CD14-positive monocyte (primary cell): ENCODE results near the gene SLC25A40. TPM values are rescaled to one million over a fixed set of nuclear protein-coding genes. Genes with fewer than 3 reads are reported as not detected.
A peak's percentile ranks its signal among the peaks of the same experiment; 100 is the strongest.
"Not testable (repeated sequence)": the region's sequence is repeated elsewhere in the genome, so short reads cannot be mapped to it uniquely, and the experiment has no call there.

Experiments
- DNase-seq, 3 donors: peaks; one replicate each; pipeline ENCODE4 v3.0.0-alpha.2; 2011 to 2022
- H2AFZ ChIP-seq: 2 replicates; pipeline ENCODE4 v1.6.0; 2012; ENCODE audit warnings: mild to moderate bottlenecking, low read depth, low read length, inconsistent platforms; ENCODE audit not compliant: insufficient read depth, poor library complexity, severe bottlenecking
- H3K27ac ChIP-seq, 2 donors: 1 replicate in 1 of 2; 2 replicates in 1 of 2; pipeline ENCODE4 v1.5.1; 2012 to 2013; ENCODE audit warnings: low read length in 2 of 2, control low read depth in 1 of 2, inconsistent platforms in 1 of 2, low read depth in 1 of 2, mild to moderate bottlenecking in 1 of 2
- H3K27me3 ChIP-seq, 2 donors: one replicate each; pipeline versions ENCODE4 v1.6.0 to v1.6.1; 2011 to 2013; ENCODE audit warnings: low read length in 2 of 2; ENCODE audit not compliant: control insufficient read depth in 2 of 2, insufficient read depth in 2 of 2
- H3K36me3 ChIP-seq, 2 donors: replicated peaks in 1 of 2; 1 replicate in 1 of 2; 2 replicates in 1 of 2; pipeline versions ENCODE4 v1.5.1 to v1.6.1; 2012 to 2013; ENCODE audit warnings: low read length in 2 of 2, control low read depth in 1 of 2, inconsistent platforms in 1 of 2, mild to moderate bottlenecking in 1 of 2; ENCODE audit not compliant: insufficient read depth in 2 of 2, control insufficient read depth in 1 of 2
- H3K4me1 ChIP-seq, 2 donors: 1 replicate in 1 of 2; 2 replicates in 1 of 2; pipeline versions ENCODE4 v1.5.1 to v1.6.1; 2012 to 2013; ENCODE audit warnings: low read length in 2 of 2, control low read depth in 1 of 2, inconsistent platforms in 1 of 2, mild to moderate bottlenecking in 1 of 2, moderate library complexity in 1 of 2; ENCODE audit not compliant: insufficient read depth in 2 of 2, control insufficient read depth in 1 of 2
- H3K4me2 ChIP-seq: replicated peaks from 2 replicates; pipeline ENCODE3; 2012; ENCODE audit warnings: low read length, moderate library complexity, mild to moderate bottlenecking; ENCODE audit not compliant: poor library complexity, severe bottlenecking; ENCODE audit errors: extremely low read depth
- H3K4me3 ChIP-seq, 3 experiments: fragments of 200-600 bp in 1 of 3; sonication (generic) in 1 of 3; replicated peaks in 1 of 3; 1 replicate in 2 of 3; 2 replicates in 1 of 3; pipeline ENCODE4 v1.5.1; 2011 to 2013; ENCODE audit warnings: low read length in 3 of 3, mild to moderate bottlenecking in 3 of 3, control low read depth in 2 of 3, low read depth in 2 of 3, inconsistent platforms in 1 of 3, moderate library complexity in 1 of 3
- H3K79me2 ChIP-seq: 2 replicates; pipeline ENCODE4 v1.6.0; 2012; ENCODE audit warnings: mild to moderate bottlenecking, control low read depth, inconsistent platforms, low read length, moderate library complexity; ENCODE audit not compliant: insufficient read depth
- H3K9ac ChIP-seq: 2 replicates; pipeline ENCODE4 v1.6.0; 2017; ENCODE audit warnings: low read length, mild to moderate bottlenecking; ENCODE audit not compliant: insufficient read depth, poor library complexity, severe bottlenecking
- H3K9me3 ChIP-seq, 2 donors: replicated peaks in 1 of 2; 1 replicate in 1 of 2; 2 replicates in 1 of 2; pipeline versions ENCODE4 v1.5.1 to v1.6.1; 2012 to 2013; ENCODE audit warnings: low read length in 2 of 2, control low read depth in 1 of 2; ENCODE audit not compliant: control insufficient read depth in 1 of 2, insufficient read depth in 1 of 2
- H4K20me1 ChIP-seq: 2 replicates; pipeline ENCODE4 v1.6.0; 2012; ENCODE audit warnings: mild to moderate bottlenecking, low read length, control low read depth, moderate library complexity; ENCODE audit not compliant: insufficient read depth
- H3K27ac Mint-ChIP-seq, 7 donors: one replicate each; pipeline ENCODE4 v1.8.0; 2020; ENCODE audit warnings: mild to moderate bottlenecking in 7 of 7, mixed read lengths in 7 of 7, moderate library complexity in 6 of 7, inconsistent platforms in 2 of 7
- H3K27me3 Mint-ChIP-seq, 3 donors: one replicate each; pipeline ENCODE4 v1.8.0; 2021 to 2022; ENCODE audit warnings: low read depth in 3 of 3, mild to moderate bottlenecking in 3 of 3, mixed read lengths in 3 of 3, moderate library complexity in 3 of 3, inconsistent platforms in 1 of 3
- H3K36me3 Mint-ChIP-seq, 2 donors: one replicate each; pipeline ENCODE4 v1.8.0; 2020; ENCODE audit warnings: mixed read lengths in 2 of 2, inconsistent platforms in 1 of 2, mild to moderate bottlenecking in 1 of 2
- H3K4me1 Mint-ChIP-seq: one replicate; pipeline ENCODE4 v1.8.0; 2020; ENCODE audit warnings: mild to moderate bottlenecking, mixed read lengths
- H3K4me3 Mint-ChIP-seq, 2 donors: one replicate each; pipeline ENCODE4 v1.8.0; 2020; ENCODE audit warnings: mild to moderate bottlenecking in 2 of 2, mixed read lengths in 2 of 2, moderate library complexity in 1 of 2
- H3K9me3 Mint-ChIP-seq, 7 donors: one replicate each; pipeline ENCODE4 v1.8.0; 2020 to 2022; ENCODE audit warnings: mixed read lengths in 7 of 7, mild to moderate bottlenecking in 6 of 7, moderate library complexity in 6 of 7, inconsistent platforms in 2 of 7
- CTCF ChIP-seq: fragments of 200-600 bp; IDR thresholded peaks from one replicate; pipeline ENCODE4 v1.8.0; 2022; ENCODE audit warnings: antibody characterized with exemption, mild to moderate bottlenecking
- WGBS: methylation state at CpG from one replicate; pipeline ENCODE4 v1.1.5; 2013; ENCODE audit warnings: missing lambda C conversion rate; ENCODE audit not compliant: insufficient coverage; 5-methylcytosine and 5-hydroxymethylcytosine counted together
- intact Hi-C, 2 donors: fragments of 100-400 bp; cut with micrococcal nuclease; formaldehyde crosslinking; loops; one replicate each; pipeline versions ENCODE4 v1.15.0 to v1.15.1; 2023
- polyA plus RNA-seq, 3 donors: library from polyadenylated mRNA; depleted of rRNA in 1 of 3; unstranded in 2 of 3; stranded (reverse) in 1 of 3; fragments of 300-500 nt in 2 of 3; fragments of >200 nt in 1 of 3; fragmentation: Illumina TruSeq in 2 of 3; gene quantifications; 1 replicate in 2 of 3; 2 replicates in 1 of 3; pipeline ENCODE4 v1.2.3, GENCODE V29; 2012 to 2021

SLC25A40 gene
- polyA plus RNA-seq, 3 donors = 23.5 to 36.3 (median 26.2) TPM

GRCh38 chr7:87833130-87833529 is 43.0 kb downstream of the SLC25A40 start:
- no peak overlapping the region for H3K4me2 ChIP-seq

DNA sequence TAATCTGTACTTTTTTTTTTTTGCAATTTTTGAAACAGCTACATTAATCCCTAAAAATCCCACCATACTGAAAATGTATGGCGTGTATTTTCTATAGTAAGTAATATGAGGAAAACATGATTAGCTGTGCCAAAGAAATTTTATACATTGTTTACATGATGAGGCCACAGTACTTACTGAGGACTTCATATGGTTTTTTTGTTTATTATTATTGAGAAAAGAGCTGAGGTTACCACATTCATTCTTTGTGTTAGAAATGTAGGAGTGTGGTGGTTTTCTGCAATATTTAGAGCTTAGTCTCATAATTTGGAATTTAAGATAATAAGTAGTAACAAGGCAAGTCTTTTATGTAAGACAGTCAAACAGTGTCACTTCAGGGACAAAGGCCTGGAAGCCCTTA is 45.1 kb downstream of the SLC25A40 start:
- Histone ChIP-seq H3K27me3 (no peaks in the 10 kb centered on the region), H3K79me2 (no peaks in the 10 kb centered on the region), H2AFZ (no peak overlapping the region), H3K9ac (no peak overlapping the region), H3K36me3 (peaks cover 21 to 45% of the 10 kb centered on the region in 2 donors), H3K4me1 (no peaks in the 10 kb centered on the region), H4K20me1 (no peaks in the 10 kb centered on the region), H3K4me2 (no peak overlapping the region), H3K27ac (no peak overlapping the region), H3K4me3 (no peak overlapping the region), H3K9me3 (peaks cover 2 to 5% of the 10 kb centered on the region in 2 donors)
- intact Hi-C loops = no loop called here
- no CpG with 5 or more reads among the region's 1 CpG for WGBS
- Mint-ChIP-seq H3K27ac (no peak overlapping the region), H3K4me1 (no peaks in the 10 kb centered on the region), H3K36me3 (peaks cover 26 to 36% of the 10 kb centered on the region in 2 donors), H3K27me3 (no peaks in the 10 kb centered on the region), H3K4me3 (no peak overlapping the region), H3K9me3 (peaks cover 3 to 16% (median 12%) of the 10 kb centered on the region in 7 donors)
- DNase-seq = no peak
- no peak for TF ChIP-seq CTCF

More at GRCh38 chr7:87833130-87833529, 43.0 kb downstream of the SLC25A40 start:
- Mint-ChIP-seq H3K36me3 (peaks cover 32 to 45% of the 10 kb centered on the region in 2 donors), H3K27me3 (no peaks in the 10 kb centered on the region), H3K27ac (peak overlapping the region in 1 of 7 donors; percentile 19), H3K4me1 (no peaks in the 10 kb centered on the region), H3K9me3 (peaks cover 0 to 6% (median 5%) of the 10 kb centered on the region in 7 donors), H3K4me3 (no peak overlapping the region)
- no peak overlapping the region for H2AFZ ChIP-seq
- WGBS = 100% methylated on average over 1 of the region's 1 CpG
- no peak overlapping the region for H3K4me3 ChIP-seq
- no peaks in the 10 kb centered on the region for H3K79me2 ChIP-seq
- no peak overlapping the region for H3K9ac ChIP-seq
- intact Hi-C loops = no loop called here
- no peak overlapping the region for H3K27ac ChIP-seq
- H3K27me3 ChIP-seq = no peaks in the 10 kb centered on the region
- H3K9me3 ChIP-seq = no peaks in the 10 kb centered on the region
- H3K36me3 ChIP-seq = peaks cover 31 to 61% of the 10 kb centered on the region in 2 donors
- no peak for DNase-seq
- H3K4me1 ChIP-seq = no peaks in the 10 kb centered on the region
- no peak for TF ChIP-seq CTCF
- H4K20me1 ChIP-seq = no peaks in the 10 kb centered on the region

- H3K9ac ChIP-seq = not testable (repeated sequence)
- peaks cover 17 to 26% of the 10 kb centered on the region in 2 donors for H3K36me3 Mint-ChIP-seq
These were observed 47.8 kb downstream of the SLC25A40 start for GRCh38 chr7:87828383-87828782.

More at GRCh38 chr7:87828383-87828782, 47.8 kb downstream of the SLC25A40 start:
- H3K79me2 ChIP-seq, intact Hi-C loops, H3K27me3 ChIP-seq, H3K4me2 ChIP-seq, DNase-seq, H4K20me1 ChIP-seq, H3K27ac ChIP-seq, H3K4me1 Mint-ChIP-seq, H3K4me3 Mint-ChIP-seq, H3K4me1 ChIP-seq, H3K4me3 ChIP-seq, H3K27ac Mint-ChIP-seq, H3K27me3 Mint-ChIP-seq, H2AFZ ChIP-seq: not testable (repeated sequence)
- 86% methylated on average over 1 of the region's 1 CpG for WGBS
- peaks cover 10 to 25% of the 10 kb centered on the region in 2 donors for H3K36me3 ChIP-seq
- H3K9me3 ChIP-seq = peaks cover 17 to 25% of the 10 kb centered on the region in 2 donors
- H3K9me3 Mint-ChIP-seq = peaks cover 18 to 40% (median 35%) of the 10 kb centered on the region in 7 donors
